MCF 10A (cell line): ENCODE data around the gene MPL. TPM values are rescaled to one million over a fixed set of nuclear protein-coding genes. Genes with fewer than 3 reads are reported as not detected.
A peak's percentile ranks its signal among the peaks of the same experiment; 100 is the strongest.

Source experiments
- BruUV-seq: library from RNA; stranded (reverse); fragments of 400-500 nt; replicated peaks from 2 replicates; lab custom pipeline; 2021; lab: Mats Ljungman, UMichigan
- CTCF ChIA-PET: fragments of 300-600 bp; sonication (Branson Sonifier 250); formaldehyde crosslinking; extraction: SDS; loops from one replicate; lab custom pipeline; 2021; ENCODE audit warnings: antibody characterized with exemption, inconsistent platforms; lab: Yijun Ruan, JAX
- POLR2A ChIA-PET: fragments of 300-600, 350-650 bp; sonication (Branson Sonifier 250); formaldehyde crosslinking; extraction: SDS; loops from one replicate; lab custom pipeline; 2020; ENCODE audit warnings: antibody characterized with exemption, inconsistent platforms; lab: Yijun Ruan, JAX
- DNase-seq: peaks from one replicate; pipeline ENCODE4 v3.0.0-alpha.2; 2018; ENCODE audit not compliant: unreplicated experiment
- H3K27ac Mint-ChIP-seq: one replicate; pipeline ENCODE4 v1.8.0; 2022; ENCODE audit warnings: mild to moderate bottlenecking, low read depth, mixed read lengths; ENCODE audit not compliant: unreplicated experiment
- H3K27me3 Mint-ChIP-seq: one replicate; pipeline ENCODE4 v1.8.0; 2022; ENCODE audit warnings: mixed read lengths; ENCODE audit not compliant: insufficient read depth, unreplicated experiment
- H3K36me3 Mint-ChIP-seq: one replicate; pipeline ENCODE4 v1.8.0; 2022; ENCODE audit warnings: mild to moderate bottlenecking, moderate library complexity, mixed read lengths; ENCODE audit not compliant: insufficient read depth, unreplicated experiment
- H3K4me1 Mint-ChIP-seq: one replicate; pipeline ENCODE4 v1.8.0; 2022; ENCODE audit warnings: mixed read lengths; ENCODE audit not compliant: insufficient read depth, unreplicated experiment
- H3K4me3 Mint-ChIP-seq: one replicate; pipeline ENCODE4 v1.8.0; 2022; ENCODE audit warnings: mild to moderate bottlenecking, moderate library complexity, mixed read lengths; ENCODE audit not compliant: unreplicated experiment
- H3K9me3 Mint-ChIP-seq: one replicate; pipeline ENCODE4 v1.8.0; 2022; ENCODE audit warnings: mixed read lengths; ENCODE audit not compliant: unreplicated experiment
- intact Hi-C: fragments of 100-400 bp; cut with micrococcal nuclease; formaldehyde crosslinking; loops from 2 replicates; pipeline ENCODE4 v1.14.1; 2022
- total RNA-seq: library from RNA; stranded (reverse); gene quantifications from 2 replicates; pipeline ENCODE4 v1.2.3, GENCODE V29; 2022
- TF ChIP-seq, protein P1 (sequence below): fragments of 200-600 bp; IDR thresholded peaks from one replicate; pipeline ENCODE4 v1.8.0; 2022; ENCODE audit warnings: antibody characterized with exemption, mild to moderate bottlenecking; ENCODE audit not compliant: unreplicated experiment

The MPL gene
- total RNA-seq, 1 experiment from 2014 or later, result not detected

DNA sequence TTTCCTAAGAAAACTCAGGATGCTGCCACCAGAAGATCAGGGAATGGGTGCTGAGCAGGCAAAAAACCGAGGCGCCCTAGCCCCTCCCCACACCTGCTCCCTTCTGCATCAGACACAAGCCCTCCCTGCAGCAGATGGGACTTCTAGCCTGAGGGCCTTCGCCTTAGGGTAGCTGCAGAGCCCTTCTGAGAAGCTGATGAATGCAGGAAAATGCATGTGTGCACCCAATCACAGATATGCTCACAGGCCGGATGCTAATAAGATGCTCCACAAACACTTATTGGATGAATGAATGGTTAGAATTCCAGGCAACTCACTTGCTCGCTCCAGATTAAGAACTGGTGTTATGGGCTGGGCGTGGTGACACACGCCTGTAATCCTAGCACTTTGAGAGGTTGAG is 45.4 kb upstream of the MPL start:
- Mint-ChIP-seq H3K9me3 (no peaks in the 10 kb centered on the region), H3K4me1 (no peaks in the 10 kb centered on the region), H3K4me3 (no peak overlapping the region), H3K36me3 (no peaks in the 10 kb centered on the region), H3K27me3 (no peaks in the 10 kb centered on the region), H3K27ac (no peak overlapping the region)
- intact Hi-C loops, result no loop called here
- DNase-seq, result no peak
- POLR2A ChIA-PET, result interaction anchor here (0.8 to 1.1 kb wide), 2 partner anchors 11 to 67 kb away, joined by 3 read pairs; partner anchors contain the start of gene CDC20
- TF ChIP-seq, protein P1, sequence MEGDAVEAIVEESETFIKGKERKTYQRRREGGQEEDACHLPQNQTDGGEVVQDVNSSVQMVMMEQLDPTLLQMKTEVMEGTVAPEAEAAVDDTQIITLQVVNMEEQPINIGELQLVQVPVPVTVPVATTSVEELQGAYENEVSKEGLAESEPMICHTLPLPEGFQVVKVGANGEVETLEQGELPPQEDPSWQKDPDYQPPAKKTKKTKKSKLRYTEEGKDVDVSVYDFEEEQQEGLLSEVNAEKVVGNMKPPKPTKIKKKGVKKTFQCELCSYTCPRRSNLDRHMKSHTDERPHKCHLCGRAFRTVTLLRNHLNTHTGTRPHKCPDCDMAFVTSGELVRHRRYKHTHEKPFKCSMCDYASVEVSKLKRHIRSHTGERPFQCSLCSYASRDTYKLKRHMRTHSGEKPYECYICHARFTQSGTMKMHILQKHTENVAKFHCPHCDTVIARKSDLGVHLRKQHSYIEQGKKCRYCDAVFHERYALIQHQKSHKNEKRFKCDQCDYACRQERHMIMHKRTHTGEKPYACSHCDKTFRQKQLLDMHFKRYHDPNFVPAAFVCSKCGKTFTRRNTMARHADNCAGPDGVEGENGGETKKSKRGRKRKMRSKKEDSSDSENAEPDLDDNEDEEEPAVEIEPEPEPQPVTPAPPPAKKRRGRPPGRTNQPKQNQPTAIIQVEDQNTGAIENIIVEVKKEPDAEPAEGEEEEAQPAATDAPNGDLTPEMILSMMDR, result no peak
- CTCF ChIA-PET, result interaction anchor here (1.3 kb wide), 1 partner anchor 12 kb away, joined by 5 read pairs; no protein-coding TSS in a partner anchor
- BruUV-seq, result no TSS peak

DNA sequence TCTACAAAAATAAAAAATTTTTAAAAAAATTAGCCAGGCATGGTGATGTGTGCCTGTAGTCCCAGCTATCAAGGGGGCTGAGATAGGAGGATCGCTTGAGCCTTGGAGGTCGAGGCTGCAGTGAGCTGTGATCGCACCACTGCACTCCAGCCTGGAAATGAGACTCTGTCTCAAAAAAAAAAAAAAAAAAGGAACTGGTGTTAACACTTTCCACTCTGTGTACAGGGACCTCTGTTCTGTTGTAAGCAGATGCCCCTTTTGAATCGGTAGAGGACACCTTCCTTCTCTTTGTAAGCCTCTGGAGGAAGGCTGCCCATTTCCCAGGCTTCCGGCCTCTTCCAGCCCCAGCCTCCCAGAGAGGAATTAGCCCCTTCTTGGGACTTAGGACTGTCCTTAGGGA is 44.9 kb upstream of the MPL start:
- intact Hi-C loops, result no loop called here
- Mint-ChIP-seq H3K27me3 (no peaks in the 10 kb centered on the region), H3K9me3 (no peaks in the 10 kb centered on the region), H3K36me3 (no peaks in the 10 kb centered on the region), H3K4me1 (no peaks in the 10 kb centered on the region), H3K27ac (no peak overlapping the region), H3K4me3 (no peak overlapping the region)
- BruUV-seq, result no TSS peak
- ChIA-PET CTCF (interaction anchor here (1.3 to 3.8 kb wide), 2 partner anchors 7 to 12 kb away, joined by 5 to 24 read pairs; partner anchors contain the start of gene C1orf210), POLR2A (interaction anchor here (0.8 kb wide), 1 partner anchor 66 kb away, joined by 3 read pairs; the partner anchor contains the start of gene CDC20)
- DNase-seq, result no peak
- TF ChIP-seq, protein P1, result no peak

DNA sequence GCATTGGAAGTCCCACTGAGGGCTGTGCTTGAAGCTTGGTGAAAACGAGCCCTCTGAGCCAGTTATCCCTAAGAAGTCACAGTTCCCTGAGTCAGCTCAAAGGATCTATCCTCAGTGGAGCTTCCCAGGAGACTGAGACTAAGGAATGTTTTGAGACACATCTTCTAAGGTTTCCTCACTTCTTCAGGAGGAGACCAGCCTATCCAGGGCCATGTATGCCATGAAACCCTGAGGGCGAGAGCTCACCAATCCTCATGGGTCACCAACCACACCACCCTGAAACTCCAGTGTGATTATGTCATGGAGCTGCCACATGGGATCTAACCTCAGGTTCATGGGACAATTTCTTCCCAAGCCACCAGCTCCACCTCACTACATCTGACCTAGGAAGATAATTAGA is 44.4 kb upstream of the MPL start:
- intact Hi-C loops, result no loop called here
- DNase-seq, result no peak
- Mint-ChIP-seq H3K4me3 (no peak overlapping the region), H3K9me3 (no peaks in the 10 kb centered on the region), H3K36me3 (no peaks in the 10 kb centered on the region), H3K27ac (no peak overlapping the region), H3K27me3 (no peaks in the 10 kb centered on the region), H3K4me1 (no peaks in the 10 kb centered on the region)
- TF ChIP-seq, protein P1, result no peak
- ChIA-PET POLR2A (interaction anchor here (1.5 kb wide), 1 partner anchor 55 kb away, joined by 5 read pairs; no protein-coding TSS in a partner anchor), CTCF (interaction anchor here (1.3 to 3.8 kb wide), 2 partner anchors 8 to 13 kb away, joined by 5 to 24 read pairs; partner anchors contain the start of gene C1orf210)
- no TSS peak for BruUV-seq

DNA sequence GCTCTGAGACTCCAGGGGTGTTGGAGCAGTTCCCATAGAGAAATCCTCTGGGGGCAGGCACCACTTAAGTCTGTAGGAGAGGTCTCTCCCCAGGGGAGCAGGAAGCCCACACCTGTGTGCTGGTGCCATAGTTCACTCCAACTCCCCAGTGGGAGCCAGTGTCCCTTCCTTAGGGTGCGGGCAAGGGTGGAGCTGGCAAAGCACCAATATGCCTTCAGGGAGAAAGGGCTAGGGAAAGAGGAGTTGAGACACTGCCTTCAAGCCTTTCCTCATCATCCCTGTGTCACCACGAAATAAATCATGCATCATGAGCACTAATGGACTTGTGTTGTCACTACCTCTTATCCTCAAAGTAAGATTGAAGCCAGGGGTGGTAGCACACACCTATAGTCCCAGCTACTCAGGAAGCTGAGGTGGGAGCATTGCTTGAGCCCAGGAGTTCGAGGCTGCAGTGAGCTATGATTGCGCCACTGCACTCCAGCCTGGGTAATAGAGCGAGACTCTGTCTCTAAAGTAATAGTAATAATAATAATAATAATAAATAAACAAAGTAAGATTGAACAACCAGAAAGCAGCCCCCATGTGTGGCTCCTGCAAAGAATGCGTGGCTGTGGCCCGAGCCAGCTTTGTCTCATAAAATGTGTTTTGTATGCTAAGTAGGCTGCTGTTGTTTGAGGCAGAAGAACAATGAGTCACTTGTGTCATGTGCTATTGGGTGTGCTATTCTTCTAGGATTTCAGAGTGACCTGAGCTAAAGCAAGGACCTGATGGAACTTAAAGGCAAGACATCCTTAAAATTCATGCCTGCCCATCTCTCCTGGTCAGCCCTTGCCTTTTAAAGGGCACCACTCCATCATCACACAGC is 43.5 kb upstream of the MPL start:
- H3K4me3 Mint-ChIP-seq, result no peak overlapping the region
- ChIA-PET POLR2A (interaction anchor here (0.6 to 1.5 kb wide), 6 partner anchors 8 to 98 kb away, joined by 3 to 7 read pairs (median 5); partner anchors contain the start of genes C1orf210 and CDC20), CTCF (interaction anchor here (0.5 to 3.8 kb wide), 2 partner anchors 9 to 68 kb away, joined by 3 to 24 read pairs; partner anchors contain the start of gene C1orf210)
- H3K36me3 Mint-ChIP-seq, result no peaks in the 10 kb centered on the region
- H3K4me1 Mint-ChIP-seq, result no peaks in the 10 kb centered on the region
- BruUV-seq, result no TSS peak
- TF ChIP-seq, protein P1, result no peak
- no peaks in the 10 kb centered on the region for H3K27me3 Mint-ChIP-seq
- H3K9me3 Mint-ChIP-seq, result no peaks in the 10 kb centered on the region
- peak; percentile 50 for DNase-seq
- peak overlapping the region; percentile 19 for H3K27ac Mint-ChIP-seq
- intact Hi-C loops, result no loop called here
